NCI-H446 treated with DMSO at 0.1 percent for 48 hours (cell line): ENCODE measurements around the gene MAP3K19.

Experiments
- DNase-seq: peaks from one replicate; lab custom pipeline; 2025; lab: John Stamatoyannopoulos, UW

Gene MAP3K19

GRCh38 chr2:134932864-134933526 is 114.3 kb downstream of the MAP3K19 start:
- DNase-seq, result no peak

GRCh38 chr2:134927195-134927594 is 120.1 kb downstream of the MAP3K19 start:
- no peak for DNase-seq

- DNase-seq, result no peak
These were observed 120.9 kb downstream of the MAP3K19 start for GRCh38 chr2:134926231-134926931.

- no peak for DNase-seq
These were observed 122.3 kb downstream of the MAP3K19 start for GRCh38 chr2:134924912-134925311.

- DNase-seq, result no peak
These were observed 127.7 kb downstream of the MAP3K19 start for GRCh38 chr2:134919341-134920210.

GRCh38 chr2:134918526-134919340 is 128.5 kb downstream of the MAP3K19 start, which contains the start of gene CCNT2:
Gene CCNT2, plus strand, starts transcription at chr2:134918822. Its CDS starts 33 bp downstream, at chr2:134918855.
- DNase-seq, result peak; percentile 99

GRCh38 chr2:134917888-134918525 is 129.2 kb downstream of the MAP3K19 start:
- DNase-seq, result peak; percentile 99

- DNase-seq, result no peak
These were observed 129.8 kb downstream of the MAP3K19 start for GRCh38 chr2:134917360-134917865.
